Vagina (tissue), 2 donors: ENCODE data around the gene UNKL.

Source experiments
- POLR2A ChIP-seq, 2 donors: fragments of 450-650 bp; IDR thresholded peaks; one replicate each; pipeline ENCODE4 v1.6.1; 2017; ENCODE audit warnings: antibody characterized with exemption in 2 of 2, mild to moderate bottlenecking in 2 of 2, moderate library complexity in 2 of 2
- POLR2AphosphoS5 ChIP-seq, 2 donors: sonication (generic); formaldehyde crosslinking; IDR thresholded peaks; one replicate each; pipeline ENCODE4 v1.9.0; 2017; ENCODE audit warnings: antibody characterized with exemption in 2 of 2, mild to moderate bottlenecking in 2 of 2, low read depth in 1 of 2; ENCODE audit not compliant: insufficient read depth in 1 of 2
- TF ChIP-seq, protein P1 (sequence below), 3 experiments: fragments of 450-650 bp in 2 of 3; fragments of 200-600 bp in 1 of 3; sonication (generic) in 1 of 3; IDR thresholded peaks; one replicate each; pipeline ENCODE4 v1.5.1; 2017 to 2019; ENCODE audit warnings: antibody characterized with exemption in 3 of 3, mild to moderate bottlenecking in 2 of 3, moderate library complexity in 2 of 3

DNA sequence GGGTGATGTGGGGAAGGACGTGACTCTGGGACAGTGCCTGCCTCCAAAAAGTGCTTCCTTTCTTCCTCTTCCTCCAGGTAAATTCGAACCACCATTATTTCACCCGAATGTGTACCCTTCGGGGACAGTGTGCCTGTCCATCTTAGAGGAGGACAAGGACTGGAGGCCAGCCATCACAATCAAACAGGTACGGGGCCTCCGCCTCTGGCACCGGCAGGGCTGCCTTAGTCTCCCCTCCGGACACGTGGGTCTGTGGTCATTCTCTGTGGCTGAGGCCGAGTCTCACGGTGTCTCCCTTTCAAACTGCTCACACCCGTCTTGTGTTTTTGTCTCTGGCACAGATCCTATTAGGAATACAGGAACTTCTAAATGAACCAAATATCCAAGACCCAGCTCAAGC lies 94.4 kb downstream of the UNKL start:
- TF ChIP-seq, protein P1, sequence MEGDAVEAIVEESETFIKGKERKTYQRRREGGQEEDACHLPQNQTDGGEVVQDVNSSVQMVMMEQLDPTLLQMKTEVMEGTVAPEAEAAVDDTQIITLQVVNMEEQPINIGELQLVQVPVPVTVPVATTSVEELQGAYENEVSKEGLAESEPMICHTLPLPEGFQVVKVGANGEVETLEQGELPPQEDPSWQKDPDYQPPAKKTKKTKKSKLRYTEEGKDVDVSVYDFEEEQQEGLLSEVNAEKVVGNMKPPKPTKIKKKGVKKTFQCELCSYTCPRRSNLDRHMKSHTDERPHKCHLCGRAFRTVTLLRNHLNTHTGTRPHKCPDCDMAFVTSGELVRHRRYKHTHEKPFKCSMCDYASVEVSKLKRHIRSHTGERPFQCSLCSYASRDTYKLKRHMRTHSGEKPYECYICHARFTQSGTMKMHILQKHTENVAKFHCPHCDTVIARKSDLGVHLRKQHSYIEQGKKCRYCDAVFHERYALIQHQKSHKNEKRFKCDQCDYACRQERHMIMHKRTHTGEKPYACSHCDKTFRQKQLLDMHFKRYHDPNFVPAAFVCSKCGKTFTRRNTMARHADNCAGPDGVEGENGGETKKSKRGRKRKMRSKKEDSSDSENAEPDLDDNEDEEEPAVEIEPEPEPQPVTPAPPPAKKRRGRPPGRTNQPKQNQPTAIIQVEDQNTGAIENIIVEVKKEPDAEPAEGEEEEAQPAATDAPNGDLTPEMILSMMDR (IDR thresholded peaks at IDR 0.05), result no peak
- TF ChIP-seq POLR2A (IDR thresholded peaks at IDR 0.05), result no peak
- no peak for TF ChIP-seq POLR2AphosphoS5 (IDR thresholded peaks at IDR 0.05; ENCODE audit: insufficient read depth in 1 of 2, low read depth in 1 of 2)
